ENCODE results near the gene SSUH2.
"Not testable (repeated sequence)": the region's sequence is repeated elsewhere in the genome, so short reads cannot be mapped to it uniquely, and the experiment has no call there.

Gene SSUH2

GRCh38 chr3:8644748-8645390 lies at the start of gene SSUH2:
Gene SSUH2 (minus strand): TSS chr3:8644798. CDS start chr3:8644758, 40 bp downstream.
- no peak for DNase-seq

- DNase-seq = not testable (repeated sequence)
Measured at GRCh38 chr3:8691295-8691694, 46.7 kb upstream of the SSUH2 start.

DNA sequence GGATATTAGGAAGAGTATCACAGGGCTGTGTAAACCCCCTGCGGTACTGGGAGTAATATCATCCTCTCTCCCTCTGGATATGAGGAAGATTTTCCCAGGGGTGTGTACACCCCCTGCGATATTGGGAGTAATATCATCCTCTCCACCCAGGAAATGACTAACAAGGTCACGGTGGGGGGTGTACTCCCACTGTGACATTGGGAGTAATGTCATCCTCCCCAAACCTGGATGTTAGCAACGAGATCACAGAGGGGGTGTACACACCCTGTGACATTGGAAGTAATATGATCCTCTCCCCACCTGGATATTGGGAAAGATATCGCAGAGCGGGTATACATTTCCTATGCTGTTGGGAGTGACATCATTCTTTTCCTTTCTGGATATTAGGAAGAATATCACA lies 40.4 kb upstream of the SSUH2 start:
- peak; percentile 20 for DNase-seq

GRCh38 chr3:8682850-8683574 lies 38.4 kb upstream of the SSUH2 start:
- not testable (repeated sequence) for DNase-seq

DNA sequence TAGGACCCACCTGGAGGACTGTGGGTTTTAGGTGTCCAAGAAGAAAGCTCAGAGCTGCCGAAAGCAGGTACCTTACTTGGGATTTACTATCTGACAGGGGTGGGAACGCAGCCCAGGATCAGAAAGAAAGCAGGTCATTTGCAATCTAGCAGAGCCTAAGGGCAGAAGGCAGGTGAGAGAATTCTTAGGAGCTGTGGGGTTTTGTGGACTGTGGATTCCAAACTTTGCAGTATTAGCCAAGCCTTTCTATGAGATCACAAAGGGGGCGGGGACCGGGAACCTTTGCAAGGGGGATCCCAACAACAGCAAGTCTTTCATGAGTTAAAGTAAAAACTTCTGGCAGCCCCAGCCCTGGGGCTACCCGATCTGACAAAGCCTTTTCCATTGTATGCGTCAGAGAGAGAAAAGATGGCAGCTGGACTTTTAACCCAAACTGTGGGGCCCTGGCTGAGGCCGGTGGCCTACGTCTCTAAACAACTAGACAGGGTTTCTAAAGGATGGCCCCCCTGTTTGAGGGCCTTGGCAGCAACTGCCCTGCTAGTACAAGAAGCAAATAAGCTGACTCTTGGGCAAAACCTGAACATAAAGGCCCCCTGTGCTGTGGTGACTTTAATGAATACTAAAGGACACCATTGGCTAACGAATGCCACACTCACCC lies 37.4 kb upstream of the SSUH2 start:
- not testable (repeated sequence) for DNase-seq

DNA sequence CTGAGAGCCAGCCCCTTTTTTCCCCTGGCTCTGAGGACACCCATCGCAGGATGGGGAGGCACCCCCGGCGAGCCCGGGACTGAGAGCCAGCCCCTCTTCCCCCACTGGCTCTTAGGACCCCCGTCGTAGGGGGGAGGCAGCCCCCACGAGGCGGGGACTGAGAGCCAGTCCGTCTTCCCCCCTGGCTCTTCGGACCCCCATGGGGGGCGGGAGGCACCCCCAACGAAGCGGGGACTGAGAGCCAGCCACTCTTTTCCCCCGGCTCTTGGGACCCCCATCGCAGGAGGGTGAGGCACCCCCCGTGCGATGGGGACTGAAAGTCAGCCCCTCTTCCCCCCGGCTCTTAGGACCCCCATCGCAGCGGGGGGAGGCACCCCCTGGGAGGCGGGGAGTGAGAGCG lies 36.8 kb upstream of the SSUH2 start:
- DNase-seq = no peak

DNA sequence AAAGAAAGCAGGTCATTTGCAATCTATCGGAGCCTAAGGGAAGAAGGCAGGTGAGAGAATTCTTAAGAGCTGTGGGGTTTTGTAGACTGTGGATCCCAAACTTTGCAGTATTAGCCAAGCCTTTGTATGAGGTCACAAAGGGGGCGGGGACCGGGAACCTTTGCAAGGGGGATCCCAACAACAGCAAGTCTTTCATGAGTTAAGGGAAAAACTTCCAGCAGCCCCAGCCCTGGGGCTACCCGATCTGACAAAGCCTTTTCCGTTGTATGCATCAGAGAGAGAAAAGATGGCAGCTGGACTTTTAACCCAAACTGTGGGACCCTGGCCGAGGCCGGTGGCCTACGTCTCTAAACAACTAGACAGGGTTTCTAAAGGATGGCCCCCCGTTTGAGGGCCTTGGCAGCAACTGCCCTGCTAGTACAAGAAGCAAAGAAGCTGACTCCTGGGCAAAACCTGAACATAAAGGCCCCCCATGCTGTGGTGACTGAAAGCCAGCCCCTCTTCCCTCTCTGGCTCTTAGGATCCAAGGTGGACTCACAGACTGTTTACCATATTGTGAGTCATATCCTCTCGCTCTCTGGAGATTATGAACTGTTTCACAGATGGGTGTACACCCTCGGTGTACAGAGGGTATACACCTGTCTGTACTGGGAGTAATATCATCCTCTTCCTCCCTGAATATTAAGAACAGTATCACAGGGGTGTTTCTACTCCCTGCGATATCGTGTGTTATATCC lies 35.4 kb upstream of the SSUH2 start:
- DNase-seq = peak; percentile 33

GRCh38 chr3:8678751-8679150 lies 34.2 kb upstream of the SSUH2 start:
- no peak for DNase-seq

DNA sequence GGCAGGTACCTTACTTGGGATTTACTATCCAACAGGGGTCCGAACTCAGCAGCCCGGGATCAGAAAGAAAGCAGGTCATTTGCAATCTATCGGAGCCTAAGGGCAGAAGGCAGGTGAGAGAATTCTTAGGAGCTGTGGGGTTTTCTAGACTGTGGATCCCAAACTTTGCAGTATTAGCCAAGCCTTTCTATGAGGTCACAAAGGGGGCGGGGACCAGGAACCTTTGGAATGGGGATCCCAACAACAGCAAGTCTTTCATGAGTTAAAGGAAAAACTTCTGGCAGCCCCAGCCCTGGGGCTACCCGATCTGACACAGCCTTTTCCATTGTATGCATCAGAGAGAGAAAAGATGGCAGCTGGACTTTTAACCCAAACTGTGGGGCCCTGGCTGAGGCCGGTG lies 32.7 kb upstream of the SSUH2 start:
- DNase-seq = not testable (repeated sequence)

- not testable (repeated sequence) for DNase-seq
Measured at GRCh38 chr3:8675591-8675990, 31.0 kb upstream of the SSUH2 start.

DNA sequence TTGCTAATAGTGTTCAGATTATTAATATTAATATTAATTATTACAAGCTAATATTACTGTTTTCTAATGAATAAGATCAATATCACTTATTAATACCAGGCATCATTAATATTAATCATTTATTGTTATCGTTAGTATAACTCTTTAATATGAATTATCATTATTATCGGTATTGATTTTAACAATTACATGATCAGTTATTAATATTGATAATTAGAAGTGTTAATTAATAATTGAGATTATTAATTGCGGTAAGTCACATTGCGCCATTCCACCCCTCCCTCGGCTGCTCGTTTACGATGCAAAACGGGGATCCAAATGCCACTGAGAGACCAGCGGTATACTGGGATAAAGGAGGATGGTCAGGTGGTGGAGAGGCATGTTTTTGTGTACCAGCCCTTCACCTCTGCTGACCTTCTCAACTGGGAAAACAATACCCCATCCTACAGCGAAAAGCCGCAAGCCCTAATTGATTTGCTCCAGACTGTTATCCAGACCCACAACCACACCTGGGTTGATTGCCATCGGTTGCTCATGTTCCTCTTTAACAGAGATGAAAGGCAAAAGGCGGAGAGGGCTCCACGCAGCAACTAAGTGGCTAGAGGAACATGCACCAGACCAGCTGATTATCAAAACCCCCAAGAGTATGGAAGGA lies 28.6 kb upstream of the SSUH2 start:
- no peak for DNase-seq

- no peak for DNase-seq
Measured at GRCh38 chr3:8669019-8669418, 24.4 kb upstream of the SSUH2 start.

- DNase-seq = peak; percentile 22
Measured at GRCh38 chr3:8668216-8668615, 23.6 kb upstream of the SSUH2 start.

- no peak for DNase-seq
Measured at GRCh38 chr3:8667463-8668091, 23.0 kb upstream of the SSUH2 start.

- DNase-seq = no peak
Measured at GRCh38 chr3:8665407-8665896, 20.9 kb upstream of the SSUH2 start.

DNA sequence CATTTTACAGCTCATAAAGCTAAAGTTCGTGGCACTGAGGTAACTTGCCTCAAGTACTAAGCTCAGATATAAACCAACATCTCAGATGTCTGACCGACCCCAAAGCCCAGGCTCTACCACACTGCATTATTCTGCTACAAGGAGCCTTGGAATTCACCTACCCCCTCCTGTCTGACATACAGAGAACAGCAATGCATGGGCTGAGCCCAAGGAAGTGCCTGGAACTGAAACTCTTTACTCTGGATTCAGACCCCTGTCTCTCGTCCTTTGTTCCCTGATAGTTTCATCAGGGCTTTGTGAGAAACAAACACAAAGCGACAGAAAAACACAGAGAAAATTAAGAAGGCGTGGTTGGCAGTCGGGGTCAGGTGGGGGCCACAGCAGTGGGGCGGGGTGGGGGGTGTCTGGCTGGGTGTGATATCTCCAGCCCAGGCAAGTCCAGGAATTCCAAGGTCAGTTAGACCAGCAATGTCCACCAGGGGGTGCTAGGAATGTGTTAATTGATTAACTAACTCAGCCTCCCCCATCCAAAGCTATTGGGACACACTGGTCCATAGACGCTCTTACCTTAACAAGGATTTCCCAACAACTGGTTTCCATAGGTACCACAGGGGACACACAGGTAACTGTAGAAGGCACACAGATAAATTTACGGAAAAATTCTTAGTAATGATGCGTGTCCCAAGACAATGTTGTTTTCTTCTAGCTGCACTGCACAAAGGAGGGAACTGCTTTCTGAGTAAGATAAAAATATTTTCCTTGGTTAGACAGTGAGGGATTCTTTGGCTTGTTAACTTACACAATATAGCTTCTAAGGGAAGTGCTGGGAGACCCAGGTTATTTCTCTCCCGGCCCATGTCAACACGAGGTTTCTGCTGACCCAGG lies 18.8 kb upstream of the SSUH2 start:
- peak; percentile 75 for DNase-seq

- DNase-seq = no peak
Measured at GRCh38 chr3:8662594-8662993, 18.0 kb upstream of the SSUH2 start.

GRCh38 chr3:8660175-8661118 lies 15.8 kb upstream of the SSUH2 start:
- DNase-seq = no peak

DNA sequence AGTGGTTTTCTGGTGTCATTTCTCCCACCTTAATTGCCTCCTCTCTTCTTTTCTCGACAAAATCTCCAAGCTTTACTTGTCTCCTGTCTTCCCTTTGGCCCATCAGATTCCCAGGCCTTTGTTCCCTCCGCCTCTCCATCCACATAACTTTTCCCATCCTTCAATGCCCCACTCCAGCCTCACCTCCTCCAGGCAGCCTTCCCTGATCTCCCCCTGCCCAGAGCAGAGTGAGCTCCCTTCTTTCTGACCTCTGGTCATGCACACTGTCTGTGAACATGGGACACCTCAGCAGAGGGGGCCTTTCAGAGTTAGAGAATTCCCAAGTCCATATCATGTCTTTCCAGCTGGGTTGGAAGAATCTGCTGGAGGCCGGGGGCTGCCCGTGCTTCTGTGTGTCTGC lies 14.6 kb upstream of the SSUH2 start:
- no peak for DNase-seq
